Fibroblast of the aortic adventitia (primary cell): ENCODE measurements around the gene MATN1. TPM values are rescaled to one million over a fixed set of nuclear protein-coding genes. Genes with fewer than 3 reads are reported as not detected.

Experiments used
- DNase-seq: peaks from one replicate; pipeline ENCODE4 v3.0.0-alpha.2; 2010; ENCODE audit warnings: low read depth
- H3K4me3 ChIP-seq: 2 replicates; pipeline ENCODE4 v1.5.1; 2011; ENCODE audit warnings: low read depth, mild to moderate bottlenecking, control low read depth, low read length, moderate library complexity
- CTCF ChIP-seq: IDR thresholded peaks from 2 replicates; pipeline ENCODE4 v1.5.1; 2011; ENCODE audit warnings: mild to moderate bottlenecking, low read length, control low read depth, inconsistent platforms; ENCODE audit not compliant: insufficient read depth
- total RNA-seq: library from RNA; depleted of rRNA; stranded (reverse); fragments of >200 nt; gene quantifications from 2 replicates; pipeline ENCODE4 v1.2.3, GENCODE V29; 2012; ENCODE audit warnings: low replicate concordance

Gene MATN1
- total RNA-seq, 1 donor, result 0.18 TPM

- no peak overlapping the region for H3K4me3 ChIP-seq
- DNase-seq, result peak; percentile 83
- no peak for TF ChIP-seq CTCF
Observed at GRCh38 chr1:30695439-30695841, 27.9 kb downstream of the MATN1 start.

DNA sequence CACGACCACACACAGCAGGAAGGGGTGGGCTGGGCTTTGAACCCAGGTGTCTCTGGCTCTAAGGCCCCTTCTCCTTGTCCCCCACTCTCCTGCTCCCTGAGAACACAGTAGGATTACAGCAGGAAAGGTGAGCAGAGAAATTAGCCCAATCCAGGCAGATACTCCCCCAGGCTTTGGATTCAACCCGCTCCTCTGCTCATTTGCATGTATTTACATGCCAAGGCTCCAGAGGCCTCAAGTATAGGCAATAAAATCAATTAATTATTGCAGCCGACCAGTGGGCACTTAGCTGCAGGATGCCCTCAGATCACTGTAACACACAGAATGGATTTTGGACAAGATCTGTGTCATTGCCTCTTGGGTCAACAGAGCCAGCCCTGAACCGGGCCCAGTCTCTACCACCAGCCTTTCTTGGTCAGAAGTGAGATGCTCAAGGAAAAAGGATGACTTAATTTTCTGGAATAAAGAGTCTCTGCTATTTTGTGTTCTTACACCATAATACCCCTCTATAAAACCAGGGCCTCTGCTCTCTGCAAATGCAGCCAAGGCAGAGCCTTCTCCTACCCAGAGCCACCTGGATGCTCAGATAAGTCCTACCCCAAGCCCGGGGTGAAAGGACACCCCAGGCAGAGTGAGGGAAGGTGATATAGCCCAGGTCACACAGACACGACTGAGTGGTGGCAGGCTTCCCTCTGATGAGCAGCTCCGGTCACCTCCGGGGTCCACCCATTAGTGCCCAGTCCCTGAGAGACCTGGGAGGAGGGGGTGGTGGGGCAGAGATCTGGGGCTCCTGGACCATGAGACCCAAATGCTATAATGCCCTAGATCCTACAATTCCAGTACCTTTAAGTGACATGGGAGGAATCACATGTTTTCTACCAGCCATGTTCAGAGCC, 28.9 kb downstream of the MATN1 start:
- TF ChIP-seq CTCF, result no peak
- no peak for DNase-seq
- no peak overlapping the region for H3K4me3 ChIP-seq

DNA sequence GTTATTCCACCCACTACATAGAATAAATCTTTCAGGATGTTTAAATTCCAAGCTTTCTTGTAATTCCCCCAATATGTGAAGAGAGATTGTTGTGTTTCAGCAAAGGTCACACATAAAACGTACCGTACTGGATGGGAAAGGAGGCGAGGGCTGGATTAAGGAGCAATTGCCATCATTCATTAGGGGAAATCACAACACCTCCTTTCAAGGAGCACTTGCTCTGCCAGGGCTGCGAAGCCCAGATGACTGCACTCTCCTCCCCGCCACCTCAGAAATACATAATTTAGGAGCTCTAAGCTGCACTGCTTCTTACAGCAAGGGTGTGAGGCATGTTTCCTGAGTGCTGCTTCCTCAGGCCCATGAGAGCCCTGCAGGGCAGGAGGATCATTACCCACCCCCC, 29.6 kb downstream of the MATN1 start:
- H3K4me3 ChIP-seq, result no peak overlapping the region
- DNase-seq, result no peak
- no peak for TF ChIP-seq CTCF

GRCh38 chr1:30693366-30693765, 30.0 kb downstream of the MATN1 start:
- no peak for DNase-seq

DNA sequence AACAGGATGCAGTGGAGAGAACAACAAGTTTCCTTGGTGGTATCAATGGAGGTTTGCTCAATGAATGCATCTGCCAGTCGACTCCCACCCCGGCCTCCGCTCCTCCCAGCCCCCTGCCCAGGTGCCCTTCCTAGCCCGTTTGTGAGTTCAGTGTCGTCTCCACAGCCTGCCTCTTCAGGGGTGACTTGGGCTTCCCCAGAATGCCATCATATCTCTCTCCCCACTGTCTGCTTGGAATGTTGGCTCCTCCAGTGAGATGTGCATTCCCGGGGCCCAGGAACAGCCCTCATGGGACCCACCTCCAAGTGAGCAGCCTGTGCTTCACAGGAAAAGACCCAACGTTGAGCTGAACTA, 30.5 kb downstream of the MATN1 start:
- H3K4me3 ChIP-seq, result no peak overlapping the region
- no peak for DNase-seq
- no peak for TF ChIP-seq CTCF

More at GRCh38 chr1:30693366-30693765, 30.0 kb downstream of the MATN1 start:
- no peak overlapping the region for H3K4me3 ChIP-seq
- TF ChIP-seq CTCF, result no peak

GRCh38 chr1:30692201-30692947, 31.0 kb downstream of the MATN1 start:
- H3K4me3 ChIP-seq, result no peak overlapping the region
- TF ChIP-seq CTCF, result no peak
- no peak for DNase-seq
